HG03520 (cell line): ENCODE results near the gene GALNT15.

Experiments
- ATAC-seq: cut with Tn5 transposase; IDR thresholded peaks from one replicate; pipeline ENCODE4 v1.9.1; 2021; ENCODE audit warnings: mild to moderate bottlenecking, moderate library complexity; ENCODE audit not compliant: unreplicated experiment

Gene GALNT15

DNA sequence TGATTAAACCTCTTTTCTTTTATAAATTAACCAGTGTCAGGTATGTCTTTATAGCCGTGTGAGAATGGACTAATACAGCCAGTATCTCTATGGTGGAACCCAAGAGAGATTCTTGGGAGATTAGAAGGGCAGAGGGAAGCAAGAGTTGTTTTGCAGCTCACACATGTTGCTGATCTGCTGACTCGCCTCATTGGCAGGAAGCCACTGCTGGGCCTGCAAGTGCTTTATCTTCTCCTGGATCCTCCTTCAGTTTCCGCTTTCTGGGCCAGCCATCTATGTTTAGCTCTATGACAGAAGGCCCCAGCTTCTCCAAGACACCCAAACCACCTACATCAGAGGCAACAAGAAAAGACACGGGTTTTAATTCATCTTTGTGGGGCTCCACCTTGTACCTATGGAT lies 23.4 kb upstream of the GALNT15 start:
- ATAC-seq, result no peak

DNA sequence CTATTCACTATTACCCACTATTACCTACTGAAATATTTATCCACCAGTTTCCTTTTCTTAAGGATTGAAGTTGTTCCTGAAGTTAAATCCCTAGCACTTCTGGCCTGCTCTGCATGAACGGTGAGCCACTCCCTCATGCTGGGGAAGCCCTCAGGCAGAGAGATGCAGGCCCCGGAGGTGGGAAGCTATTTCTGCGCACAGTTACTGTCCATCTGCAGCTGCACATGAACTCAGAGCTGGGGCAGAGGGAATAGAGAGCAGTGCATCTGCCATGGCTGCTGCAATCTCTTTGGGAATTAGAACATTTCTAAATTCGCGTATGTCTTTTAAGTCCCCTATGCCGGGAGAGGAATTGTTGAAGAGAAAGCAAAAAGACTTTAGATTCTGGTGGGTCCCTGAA lies 6.3 kb upstream of the GALNT15 start:
- no peak for ATAC-seq

DNA sequence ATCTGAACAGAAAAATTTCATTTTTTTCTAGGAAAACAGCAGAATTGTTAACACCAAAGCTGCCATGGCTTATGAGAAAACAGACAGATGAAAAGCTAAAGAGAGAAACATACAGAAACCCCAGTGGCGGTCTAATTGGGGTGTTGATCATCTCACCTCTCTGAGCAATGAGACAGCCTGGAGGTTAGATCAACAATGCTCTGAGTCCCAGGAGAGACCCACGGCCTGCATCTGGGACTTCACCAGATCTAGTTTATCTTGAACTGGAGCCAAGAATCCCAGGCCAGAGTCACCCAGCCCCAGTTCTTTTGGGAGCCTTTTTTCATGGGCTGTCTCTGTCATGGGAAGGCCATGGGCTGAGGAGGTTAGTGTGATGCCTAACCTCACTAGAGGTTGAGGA lies 3.5 kb upstream of the GALNT15 start:
- no peak for ATAC-seq

DNA sequence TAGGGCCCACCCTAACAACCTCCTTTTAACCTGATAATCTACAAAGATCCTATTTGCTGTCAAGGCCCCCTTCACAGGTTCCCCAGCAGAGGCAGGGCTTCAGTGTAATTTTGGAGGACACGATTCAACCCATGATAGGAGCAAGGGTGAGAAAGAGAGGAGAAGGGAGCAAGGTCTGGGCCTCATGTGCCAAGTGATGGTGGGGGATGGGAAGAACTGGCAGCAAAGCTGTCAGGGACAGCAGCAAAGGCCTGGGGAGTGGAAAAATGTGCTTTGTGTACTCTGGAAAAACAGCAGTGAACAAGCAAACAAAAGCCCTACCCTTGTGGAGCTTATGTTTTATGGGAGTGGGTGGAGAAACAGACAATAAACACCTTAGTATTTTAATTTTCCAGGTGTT lies 2.7 kb upstream of the GALNT15 start:
- ATAC-seq, result no peak

DNA sequence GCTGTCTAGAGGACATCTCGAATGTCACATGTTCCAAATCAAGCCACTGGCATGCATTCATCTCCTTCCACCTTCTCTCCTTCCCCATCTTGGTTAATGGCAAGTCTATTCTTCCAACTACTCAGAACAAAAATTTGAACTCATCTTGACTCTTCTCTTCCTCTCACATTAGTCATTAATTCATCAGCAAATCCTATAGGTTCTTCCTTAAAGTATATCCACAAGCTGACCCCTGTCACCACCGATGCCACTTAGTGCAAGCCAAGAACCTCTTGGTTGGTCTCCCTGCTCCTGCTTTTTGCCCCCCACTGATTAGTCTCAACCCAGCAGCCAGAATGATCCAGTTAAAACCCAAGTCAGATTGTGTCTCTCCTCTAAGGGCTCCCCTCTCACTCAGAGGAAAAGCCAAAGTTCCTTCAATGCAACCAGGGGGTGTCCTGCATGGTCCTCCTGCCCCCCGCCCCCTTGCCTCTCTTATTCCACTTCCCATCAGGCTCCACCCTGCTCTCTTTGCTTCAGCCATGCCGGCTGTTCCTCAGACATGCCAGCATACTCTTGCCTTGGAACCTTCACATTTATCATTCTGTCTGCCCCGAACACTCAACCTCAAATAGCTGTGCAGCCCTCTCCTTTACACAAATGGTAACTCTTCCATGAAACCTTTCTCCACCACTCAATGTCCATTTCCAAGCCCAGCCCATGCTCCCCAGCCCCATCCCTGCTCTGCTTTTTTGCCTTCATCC lies 1.0 kb upstream of the GALNT15 start:
- ATAC-seq, result no peak

DNA sequence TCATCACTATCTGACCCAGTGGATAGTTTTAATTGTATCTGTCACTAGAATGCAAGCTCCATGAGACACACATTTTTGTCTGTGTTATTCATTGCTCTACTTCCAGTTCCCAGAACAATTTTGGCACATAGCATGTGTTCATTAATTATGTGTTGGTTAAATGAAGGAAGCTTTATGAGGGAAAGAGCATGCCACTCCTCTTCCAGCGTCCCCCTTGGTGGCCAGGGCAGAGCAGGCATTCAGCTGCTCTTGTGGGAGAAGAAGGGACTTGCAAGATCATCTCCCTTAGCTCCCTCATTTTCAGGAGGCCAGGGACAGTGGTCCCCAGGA lies 489 bp upstream of the GALNT15 start:
- no peak for ATAC-seq

DNA sequence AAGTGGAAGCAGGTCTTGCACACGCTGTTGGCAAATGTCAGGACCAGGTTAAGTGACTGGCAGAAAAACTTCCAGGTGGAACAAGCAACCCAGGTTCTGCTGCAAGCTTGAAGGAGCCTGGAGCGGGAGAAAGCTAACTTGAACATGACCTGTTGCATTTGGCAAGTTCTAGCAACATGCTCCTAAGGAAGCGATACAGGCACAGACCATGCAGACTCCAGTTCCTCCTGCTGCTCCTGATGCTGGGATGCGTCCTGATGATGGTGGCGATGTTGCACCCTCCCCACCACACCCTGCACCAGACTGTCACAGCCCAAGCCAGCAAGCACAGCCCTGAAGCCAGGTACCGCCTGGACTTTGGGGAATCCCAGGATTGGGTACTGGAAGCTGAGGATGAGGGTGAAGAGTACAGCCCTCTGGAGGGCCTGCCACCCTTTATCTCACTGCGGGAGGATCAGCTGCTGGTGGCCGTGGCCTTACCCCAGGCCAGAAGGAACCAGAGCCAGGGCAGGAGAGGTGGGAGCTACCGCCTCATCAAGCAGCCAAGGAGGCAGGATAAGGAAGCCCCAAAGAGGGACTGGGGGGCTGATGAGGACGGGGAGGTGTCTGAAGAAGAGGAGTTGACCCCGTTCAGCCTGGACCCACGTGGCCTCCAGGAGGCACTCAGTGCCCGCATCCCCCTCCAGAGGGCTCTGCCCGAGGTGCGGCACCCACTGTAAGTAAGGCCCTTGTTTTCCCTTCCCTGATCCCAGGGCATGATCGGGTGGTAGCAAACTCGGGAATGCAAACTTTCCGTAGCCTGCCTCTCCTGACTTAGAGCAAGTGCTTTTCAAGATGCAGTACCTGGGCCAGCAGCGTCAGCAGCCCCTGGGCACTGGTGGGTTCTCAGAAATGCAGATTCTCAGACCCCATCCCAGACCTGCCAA lies 759 bp downstream of the GALNT15 start:
- ATAC-seq, result no peak

DNA sequence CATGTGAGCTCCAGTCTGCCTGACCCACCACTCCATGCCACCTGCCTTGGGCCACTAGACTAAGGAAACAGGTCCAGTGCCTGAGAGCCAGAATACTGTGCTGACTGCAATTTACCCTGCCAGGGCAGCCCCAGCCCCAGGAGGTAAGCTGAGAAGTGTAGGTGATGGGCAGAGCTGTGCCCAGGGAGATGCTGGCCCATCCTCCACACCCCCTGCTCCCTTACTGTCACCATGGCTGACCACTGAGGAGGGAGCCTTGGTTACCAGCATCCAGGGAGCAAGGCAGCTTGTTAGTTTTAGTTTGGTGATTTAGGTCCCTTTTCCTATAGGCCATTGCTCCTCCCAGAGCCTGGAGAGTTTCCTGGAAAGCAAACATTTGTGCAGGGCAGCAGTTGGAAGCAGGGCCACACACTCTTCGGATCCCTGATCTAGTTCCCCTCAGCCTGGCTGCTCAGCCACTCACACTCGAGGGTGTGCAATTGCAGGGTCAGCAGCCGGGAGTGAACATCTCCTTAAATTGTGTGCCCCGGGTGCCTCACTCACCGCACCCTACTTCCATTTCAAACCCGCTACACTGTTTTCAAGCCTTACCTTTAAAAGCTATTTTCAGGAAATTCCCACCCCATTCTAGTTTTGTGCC lies 2.0 kb downstream of the GALNT15 start:
- ATAC-seq, result no peak

DNA sequence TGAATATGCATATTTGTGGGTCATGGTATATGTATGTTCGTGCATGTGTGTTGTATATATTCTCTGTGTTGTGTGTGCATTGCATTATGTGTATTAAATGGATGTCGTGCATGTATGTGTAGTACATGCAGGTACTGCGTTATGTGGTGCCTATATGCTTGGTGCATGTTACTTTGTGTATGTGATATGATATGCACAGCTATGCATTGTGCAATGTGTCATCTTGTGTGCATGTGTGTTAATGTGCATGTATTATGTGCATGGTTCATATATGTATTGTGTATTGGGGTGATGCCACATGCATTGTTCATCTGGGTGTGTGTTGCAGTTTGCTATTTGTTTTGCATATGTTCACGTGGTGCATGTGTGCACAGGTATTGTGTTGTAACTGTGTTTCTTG lies 2.9 kb downstream of the GALNT15 start:
- no peak for ATAC-seq

DNA sequence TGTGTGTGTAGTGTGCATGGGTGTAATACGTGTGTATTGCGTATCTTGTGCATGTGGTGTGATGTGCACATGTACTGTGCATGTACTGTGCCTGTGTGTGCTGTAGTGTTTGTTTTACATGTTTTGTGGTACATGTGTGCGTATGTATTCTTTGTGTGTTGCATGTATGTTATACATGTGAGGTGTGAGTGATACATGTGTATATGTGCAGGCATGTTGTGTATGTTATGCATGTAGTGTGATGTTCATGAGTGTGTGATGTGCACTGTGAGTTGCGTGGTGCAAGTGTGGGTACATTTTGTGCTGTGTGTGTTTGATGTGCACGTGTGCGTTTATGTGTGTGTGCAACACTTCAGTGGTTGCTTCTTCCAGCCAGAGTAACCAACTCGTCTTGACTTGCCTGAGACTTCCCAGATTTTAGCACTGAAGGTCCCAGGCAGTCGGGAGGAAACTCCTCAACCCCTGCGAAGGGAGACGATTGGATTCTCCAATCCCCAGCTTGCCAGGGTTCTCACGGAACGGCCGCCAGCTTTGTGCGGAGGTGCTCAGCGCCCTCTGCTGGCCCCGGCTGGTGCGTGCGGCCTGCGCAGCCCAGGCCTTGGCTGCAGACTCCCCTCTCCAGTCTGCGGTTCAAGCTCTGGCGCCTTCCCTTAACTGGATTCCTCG lies 3.6 kb downstream of the GALNT15 start:
- peak; percentile 68 for ATAC-seq

DNA sequence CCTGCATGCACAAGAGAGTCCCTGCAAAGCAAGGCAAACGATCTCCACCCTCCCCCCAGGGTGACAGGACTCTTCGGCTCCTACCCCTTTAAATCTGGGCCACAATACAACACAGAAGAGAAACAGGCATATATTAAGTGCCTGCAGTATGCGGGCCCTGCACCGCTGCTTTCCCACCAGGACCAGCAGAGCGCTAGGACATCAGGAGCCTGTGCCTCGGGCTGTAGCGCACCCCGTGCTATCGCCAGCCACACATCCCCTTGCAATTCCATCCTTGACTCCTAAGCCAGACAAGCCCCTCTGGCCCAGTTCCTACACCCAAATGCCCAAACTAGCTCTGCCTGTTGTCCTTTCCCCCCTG lies 4.1 kb downstream of the GALNT15 start:
- no peak for ATAC-seq

DNA sequence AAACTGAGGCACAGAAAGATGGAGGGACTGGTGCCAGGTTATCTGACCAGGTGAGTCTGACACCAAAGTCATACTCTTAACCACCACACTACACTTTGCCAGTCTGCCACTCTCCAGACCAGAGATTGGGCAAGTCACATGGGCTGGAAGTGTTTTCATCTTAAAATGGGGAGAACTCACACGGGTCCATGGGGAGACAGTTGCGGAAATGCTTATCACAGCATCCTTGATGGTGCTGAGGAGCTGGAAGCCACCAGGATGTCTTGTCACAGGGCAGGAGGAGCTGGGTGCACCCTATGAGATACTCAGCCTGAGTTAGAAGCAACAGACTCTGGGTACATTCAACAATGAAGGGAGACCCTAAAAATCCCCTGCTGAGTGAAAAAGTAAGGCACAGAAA lies 4.8 kb downstream of the GALNT15 start:
- ATAC-seq, result no peak

DNA sequence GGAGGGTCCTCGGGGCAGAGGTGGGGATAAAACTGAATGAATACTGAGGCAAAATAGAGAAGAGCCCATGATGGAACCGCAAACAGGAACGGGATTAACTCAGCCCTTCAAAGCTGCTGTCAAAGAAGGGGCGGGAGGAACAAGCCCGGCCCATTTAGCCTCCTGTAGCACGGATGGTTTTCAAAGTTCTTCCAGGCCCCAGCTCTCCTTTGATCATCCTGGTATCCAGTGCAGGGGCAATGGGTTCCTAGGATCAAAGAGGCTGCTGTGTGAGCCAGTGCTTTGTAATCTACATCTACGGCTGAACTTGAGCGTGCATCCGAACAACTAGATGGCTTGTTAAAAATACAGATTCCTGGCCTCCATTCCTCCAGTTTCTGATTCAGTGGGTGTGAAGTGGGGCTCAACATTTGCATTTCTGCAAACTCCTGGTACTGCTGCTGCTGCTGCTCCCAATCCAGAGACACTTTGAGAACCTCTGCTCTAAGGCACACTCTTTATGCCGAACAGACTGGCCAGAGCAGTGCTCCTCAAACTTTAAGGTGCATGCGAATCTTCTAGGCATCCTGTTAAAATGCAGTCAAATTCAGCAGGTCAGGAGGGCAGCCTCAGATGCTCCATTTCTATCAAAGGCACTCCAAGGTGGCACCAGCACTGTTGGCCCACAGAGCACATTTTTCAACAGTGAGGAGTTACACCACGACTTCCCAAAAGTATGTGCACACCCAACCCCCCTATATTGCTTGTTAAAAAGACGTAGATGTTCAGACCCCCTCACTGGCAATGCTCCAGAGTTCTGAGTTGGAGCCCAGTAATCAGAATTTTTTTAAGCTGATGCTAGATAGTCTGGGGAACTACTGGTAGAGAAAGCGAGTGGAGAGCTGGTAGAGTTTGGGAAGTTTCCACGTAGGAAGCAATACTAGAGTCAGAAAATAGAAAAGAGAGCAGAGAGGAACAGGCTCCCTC lies 5.6 kb downstream of the GALNT15 start:
- ATAC-seq, result no peak

DNA sequence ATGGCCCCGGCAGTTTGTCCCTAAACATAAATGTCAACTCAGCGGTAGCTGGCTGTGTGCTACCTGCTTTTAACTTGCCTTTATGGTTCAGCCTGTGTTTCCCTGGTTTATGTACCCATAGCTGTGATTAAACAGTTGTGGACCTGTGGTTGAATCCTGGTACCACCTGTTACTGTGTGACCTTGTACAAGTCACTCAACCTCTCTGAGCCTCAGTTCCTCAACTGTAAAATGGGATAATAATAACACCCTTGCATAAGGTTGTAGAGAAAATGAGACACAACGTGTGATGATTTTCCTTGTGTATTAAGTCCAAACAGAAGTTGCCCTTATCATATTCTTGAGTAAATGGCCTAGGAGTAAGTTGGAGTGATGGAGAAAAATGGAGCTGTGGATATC lies 6.3 kb downstream of the GALNT15 start:
- no peak for ATAC-seq

DNA sequence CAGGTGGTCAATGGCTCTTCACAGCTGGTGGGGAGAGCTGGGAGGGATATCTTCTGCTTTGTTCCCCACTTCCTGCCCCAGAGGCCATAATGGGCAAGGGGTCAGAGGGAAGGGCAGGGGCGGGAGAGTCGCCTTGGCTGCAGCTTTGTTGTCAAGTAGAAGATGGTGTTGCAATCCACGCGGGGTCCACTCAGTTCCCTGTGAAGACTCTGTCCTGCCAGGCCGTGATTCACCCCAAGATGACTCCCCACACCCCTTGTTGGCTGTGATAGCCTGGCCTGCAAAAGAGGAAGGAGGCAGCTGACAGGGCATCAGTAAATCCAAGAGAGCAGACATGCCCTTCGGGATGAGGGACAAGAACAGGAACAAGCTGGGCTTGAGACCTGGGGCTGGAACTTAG lies 6.9 kb downstream of the GALNT15 start:
- ATAC-seq, result no peak

DNA sequence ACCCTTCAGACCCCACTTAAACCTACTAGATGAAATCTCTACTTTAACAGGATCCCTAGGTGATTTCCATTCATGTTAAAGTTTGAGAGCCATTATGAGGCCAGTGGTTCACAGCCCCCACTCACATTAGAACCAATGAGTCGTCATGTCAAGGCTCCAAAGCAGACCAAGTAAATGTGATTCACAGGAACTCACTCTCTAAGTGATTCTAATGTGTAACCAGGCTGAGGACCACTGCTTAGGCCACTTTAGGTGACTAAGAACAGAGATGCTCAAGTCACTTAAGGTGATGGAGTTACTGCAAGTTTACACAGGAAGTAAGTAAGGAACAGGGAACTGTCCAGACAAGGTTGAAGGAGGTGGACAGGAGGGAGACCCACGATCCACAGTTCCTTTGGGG lies 7.7 kb downstream of the GALNT15 start:
- no peak for ATAC-seq

DNA sequence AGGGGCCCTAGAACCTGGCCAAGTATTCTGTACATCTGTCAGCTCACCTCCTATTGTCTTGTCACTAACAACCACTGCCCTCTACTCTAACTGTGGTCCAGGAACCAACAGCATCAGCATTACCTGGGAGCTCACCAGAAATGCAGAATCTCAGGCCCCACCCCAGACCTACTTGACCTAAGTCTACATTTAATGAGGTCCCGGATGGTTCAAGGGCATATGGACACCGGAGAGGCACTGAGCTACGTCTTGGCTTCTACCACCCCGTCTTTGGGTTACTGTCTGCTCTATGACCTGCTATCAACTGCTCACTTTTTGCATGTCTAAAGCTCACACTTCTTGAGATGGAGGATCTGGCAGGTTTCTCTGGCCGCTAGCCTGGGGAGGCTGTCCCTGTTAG lies 8.1 kb downstream of the GALNT15 start:
- no peak for ATAC-seq

DNA sequence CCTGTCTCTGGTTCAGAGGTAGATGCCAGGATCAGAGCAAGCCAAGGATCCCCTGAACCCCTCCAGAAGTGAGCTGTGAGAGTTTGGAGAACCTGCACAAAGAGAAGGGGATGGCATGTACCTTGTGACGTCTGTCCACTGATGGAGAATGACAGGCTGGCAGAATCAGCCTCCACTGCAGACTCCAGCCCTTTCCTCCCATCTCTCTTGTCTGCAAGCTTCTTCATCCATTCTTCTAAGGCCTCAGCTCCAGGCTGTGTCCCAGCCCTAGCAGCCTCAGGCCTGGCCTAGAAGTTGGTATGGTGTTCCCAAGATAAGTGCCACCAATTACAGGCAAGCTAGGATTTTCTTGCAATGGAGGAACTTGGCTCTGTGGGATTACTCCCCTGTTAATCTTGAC lies 8.6 kb downstream of the GALNT15 start:
- no peak for ATAC-seq

DNA sequence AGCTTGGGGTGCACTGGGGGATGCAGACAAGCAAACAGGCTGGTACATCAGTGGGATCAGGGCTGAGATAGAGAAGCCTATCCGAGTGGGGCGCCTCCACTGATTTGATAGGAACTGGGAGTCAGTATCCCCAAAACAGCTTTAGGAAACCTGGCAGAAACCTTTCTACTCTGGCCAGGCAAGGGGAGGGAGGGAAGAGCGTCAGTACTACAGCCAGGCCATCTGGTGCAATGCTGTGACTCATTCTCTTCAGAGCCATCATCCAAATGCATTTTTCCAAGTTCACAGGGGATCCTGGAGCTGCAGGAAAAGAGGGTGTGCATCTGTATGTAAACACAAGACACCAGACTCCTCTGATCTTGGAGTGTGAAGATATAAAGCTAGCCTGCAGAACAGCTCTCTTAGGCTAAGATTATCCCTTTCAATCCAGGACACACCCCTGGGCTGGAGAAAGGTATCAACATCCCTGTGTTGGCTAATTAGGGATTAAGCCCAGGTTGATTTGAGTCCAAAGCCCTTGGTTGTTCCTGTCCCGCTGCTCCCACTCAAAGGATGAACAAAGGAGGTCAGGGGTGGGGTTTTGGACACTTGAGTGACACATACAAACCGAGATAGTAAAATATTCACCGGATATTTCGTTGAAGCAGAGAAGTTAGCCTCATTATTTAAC lies 9.3 kb downstream of the GALNT15 start:
- no peak for ATAC-seq

DNA sequence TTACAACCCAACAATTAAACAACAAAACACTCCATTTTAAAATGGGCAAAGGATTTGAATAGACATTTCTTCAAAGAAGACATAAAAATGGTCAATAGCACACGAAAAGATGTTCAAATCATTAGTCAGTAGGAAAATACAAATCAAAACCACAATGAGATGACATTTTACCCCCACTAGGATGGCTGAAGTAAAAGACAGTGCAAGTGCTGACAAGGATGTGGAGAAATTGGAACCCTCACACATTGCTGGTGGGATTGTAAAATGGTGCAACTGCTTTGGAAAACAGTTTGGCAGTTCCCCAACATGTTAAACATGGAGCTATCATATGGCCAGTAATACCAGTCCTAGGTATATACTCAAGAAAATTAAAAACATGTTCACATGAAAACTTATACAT lies 11.6 kb downstream of the GALNT15 start:
- ATAC-seq, result no peak
